Middle frontal gyrus (tissue), 1 donor: ENCODE measurements around the gene FBXO33.
A peak's percentile ranks its signal among the peaks of the same experiment; 100 is the strongest.

Experiments
- DNase-seq: peaks from one replicate; pipeline ENCODE4 v3.0.0-alpha.2; 2015; ENCODE audit warnings: low spot score; ENCODE audit errors: extremely low spot score

The FBXO33 gene

DNA sequence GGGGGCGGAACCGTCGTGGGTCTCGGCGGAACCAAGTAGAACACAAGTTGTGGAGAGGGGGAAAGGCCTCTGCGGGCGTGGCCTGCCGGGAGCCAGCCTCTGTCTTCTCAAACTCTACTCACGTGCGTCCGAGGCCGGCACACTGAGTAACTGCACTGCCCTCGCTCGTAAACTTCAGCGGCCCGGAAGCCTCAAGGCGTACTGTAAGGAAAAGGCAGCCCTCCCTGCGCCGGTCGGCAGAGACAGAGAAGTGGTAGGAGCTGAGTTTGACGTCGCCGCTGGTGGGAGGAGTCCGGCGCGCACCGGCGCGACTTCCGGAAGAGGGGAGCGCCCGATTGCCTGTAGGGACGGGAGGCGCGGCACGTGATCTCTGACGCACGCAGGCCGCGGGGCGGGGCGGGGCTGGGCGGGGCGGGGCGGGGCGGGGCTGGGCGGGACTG lies at the start of gene FBXO33:
TSS of gene FBXO33 (minus strand) at position 255 of the 440 bp plus-strand sequence. CDS start 271 bp downstream, outside the sequence.
- DNase-seq: peak; percentile 91

DNA sequence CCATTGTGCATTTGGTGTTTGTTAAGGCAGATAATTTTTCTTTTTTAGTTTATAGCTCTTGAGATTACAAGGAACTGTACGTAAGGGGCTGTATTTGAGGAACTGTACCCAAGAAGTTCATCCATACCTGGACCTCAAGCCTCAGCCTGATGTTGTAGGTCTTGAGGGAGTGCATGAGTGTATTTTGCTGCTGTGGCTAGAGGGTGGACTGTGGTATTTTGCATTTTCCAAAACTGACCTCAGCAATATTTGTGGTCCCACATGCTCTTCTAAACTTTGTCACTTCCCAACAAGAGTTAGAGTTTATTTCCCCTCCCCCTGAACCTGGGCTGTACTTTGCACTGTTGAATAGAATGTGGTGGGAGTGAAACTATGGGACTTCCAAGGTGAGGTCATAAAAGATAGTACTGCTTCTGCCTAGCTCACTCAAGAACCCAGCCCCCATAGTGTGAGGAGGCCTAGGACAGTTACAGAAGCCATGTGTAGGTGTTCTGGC lies 42.2 kb upstream of the FBXO33 start:
- DNase-seq: no peak

GRCh38 chr14:39472078-39472477 lies 39.8 kb upstream of the FBXO33 start:
- DNase-seq: no peak

GRCh38 chr14:39469094-39469710 lies 37.0 kb upstream of the FBXO33 start:
- DNase-seq: no peak

DNA sequence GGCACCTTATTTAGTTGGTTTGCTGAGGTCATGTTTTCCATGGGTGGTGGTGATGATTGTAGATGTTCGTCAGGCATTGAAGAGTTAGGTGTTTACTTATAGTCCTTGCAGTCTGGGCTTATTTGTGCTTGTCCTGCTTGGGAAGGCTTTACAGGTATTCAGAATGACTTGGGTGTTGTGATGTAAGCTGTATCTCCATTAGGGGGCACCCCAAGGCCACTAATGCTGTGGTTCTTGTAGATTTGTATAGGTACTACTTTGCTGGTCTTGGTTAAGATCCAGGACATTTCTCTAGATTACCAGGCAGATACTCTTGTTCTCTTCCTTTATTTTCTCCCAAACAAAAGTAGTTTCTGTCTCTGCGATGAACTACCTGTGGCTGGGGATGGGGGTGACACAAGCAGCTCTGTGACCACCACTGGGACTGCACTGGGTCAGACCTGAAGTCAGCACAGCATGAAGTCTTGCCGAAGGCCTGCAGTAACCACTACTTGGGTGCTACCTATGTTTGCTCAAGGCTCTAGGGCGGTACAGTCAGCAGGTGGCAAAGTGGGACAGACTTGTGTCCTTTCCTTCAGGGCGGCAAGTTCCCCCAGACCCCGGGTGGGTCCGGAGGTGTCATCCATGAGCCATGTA lies 35.8 kb upstream of the FBXO33 start:
- DNase-seq: no peak

- DNase-seq: no peak
These were observed 27.7 kb upstream of the FBXO33 start for GRCh38 chr14:39459795-39460478.

- no peak for DNase-seq
These were observed 24.5 kb upstream of the FBXO33 start for GRCh38 chr14:39456702-39457250.

DNA sequence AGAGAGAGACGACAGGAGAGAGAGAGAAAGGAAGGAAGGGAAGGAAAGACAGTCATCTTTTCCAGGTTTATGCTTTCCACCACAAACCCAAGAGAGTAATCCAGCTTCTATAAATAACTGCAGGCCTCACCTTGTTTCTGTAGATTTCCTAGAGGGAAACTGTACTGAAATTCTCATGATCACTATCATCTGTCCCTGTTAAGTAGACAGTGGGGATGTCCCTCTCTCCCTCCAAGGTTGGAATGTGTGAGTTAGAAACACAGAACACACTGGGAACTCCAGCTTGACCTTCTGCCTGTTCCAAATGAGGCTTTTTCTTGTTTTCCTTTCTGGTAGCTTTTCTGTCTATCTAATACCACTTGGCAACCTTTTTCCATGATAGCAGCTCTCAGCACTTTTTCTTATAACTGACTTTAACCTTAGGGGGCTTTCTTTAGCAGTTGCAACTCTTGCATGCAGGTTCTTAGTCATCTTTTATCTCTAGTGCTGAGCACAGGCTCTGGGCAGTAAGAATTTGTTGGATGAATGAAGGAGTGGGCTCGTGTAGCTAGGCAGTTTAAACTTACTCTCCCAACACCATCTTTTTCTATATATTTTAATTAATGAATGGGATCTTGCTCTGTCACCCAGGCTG lies 22.8 kb upstream of the FBXO33 start:
- DNase-seq: no peak

DNA sequence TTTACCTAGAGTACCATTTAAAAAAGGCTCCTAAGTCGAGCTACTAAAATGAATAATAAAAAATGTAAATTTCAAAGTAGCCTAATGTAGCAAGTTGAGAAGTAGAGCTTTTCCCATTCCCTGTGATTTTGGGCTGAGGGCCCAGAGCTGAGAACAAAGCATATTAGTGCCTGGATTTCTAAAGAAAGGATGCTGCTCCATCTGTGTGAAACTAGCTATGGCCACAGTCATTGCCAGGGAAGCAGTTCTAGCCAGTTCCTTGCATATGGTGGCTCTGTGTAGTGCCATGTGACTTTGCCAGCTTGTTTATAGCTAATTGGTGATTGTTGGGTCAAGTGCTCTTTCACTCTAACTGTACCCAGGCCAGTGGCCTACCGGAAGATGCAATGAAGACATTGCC lies 20.4 kb upstream of the FBXO33 start:
- no peak for DNase-seq

- DNase-seq: no peak
These were observed 19.6 kb upstream of the FBXO33 start for GRCh38 chr14:39451811-39452210.

DNA sequence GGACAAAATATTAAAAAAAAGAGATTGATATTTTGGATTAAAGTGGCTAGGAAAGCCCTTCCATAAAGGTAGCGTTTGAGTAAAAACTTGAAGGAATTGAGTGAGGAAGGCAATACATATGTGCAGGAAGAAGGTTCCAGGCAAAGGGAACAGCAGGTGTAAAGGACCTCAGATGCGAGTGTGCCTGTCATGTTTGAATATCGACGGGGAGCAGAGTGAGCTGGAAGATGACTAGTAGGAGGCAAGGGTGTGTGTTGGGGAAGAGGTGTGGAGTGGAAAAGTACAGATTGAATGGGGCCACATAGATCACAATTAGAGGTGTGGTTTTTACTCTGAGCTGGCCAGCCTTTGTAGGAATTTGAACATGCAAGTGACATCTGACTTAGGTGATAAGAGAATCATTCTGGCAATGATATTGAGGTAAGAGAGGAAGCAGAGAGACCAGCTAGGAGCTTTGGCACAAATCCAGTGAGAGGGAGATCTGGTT lies 15.0 kb upstream of the FBXO33 start:
- no peak for DNase-seq

GRCh38 chr14:39446131-39446744 lies 14.0 kb upstream of the FBXO33 start:
- no peak for DNase-seq

- no peak for DNase-seq
These were observed 10.1 kb upstream of the FBXO33 start for GRCh38 chr14:39442293-39442692.

DNA sequence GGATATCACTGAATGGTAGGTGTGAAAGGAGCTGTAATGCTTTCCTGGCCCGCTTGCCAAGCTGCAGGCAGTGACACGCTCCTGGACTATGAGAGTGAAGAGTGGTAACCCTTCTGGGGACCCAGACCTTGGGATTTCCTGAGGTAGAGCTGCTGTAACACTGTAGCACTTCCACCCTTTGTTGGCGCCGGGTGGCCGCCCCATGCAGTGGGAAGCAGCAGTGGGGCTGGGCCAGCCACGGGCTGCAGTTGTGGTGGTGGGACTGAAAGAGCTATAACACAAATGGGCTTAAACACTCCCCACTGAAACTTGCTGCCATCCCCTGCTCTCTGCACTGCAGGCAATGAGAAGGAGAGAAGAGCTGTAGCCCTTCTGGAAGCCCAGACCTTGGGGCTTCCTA lies 9.6 kb upstream of the FBXO33 start:
- DNase-seq: no peak

DNA sequence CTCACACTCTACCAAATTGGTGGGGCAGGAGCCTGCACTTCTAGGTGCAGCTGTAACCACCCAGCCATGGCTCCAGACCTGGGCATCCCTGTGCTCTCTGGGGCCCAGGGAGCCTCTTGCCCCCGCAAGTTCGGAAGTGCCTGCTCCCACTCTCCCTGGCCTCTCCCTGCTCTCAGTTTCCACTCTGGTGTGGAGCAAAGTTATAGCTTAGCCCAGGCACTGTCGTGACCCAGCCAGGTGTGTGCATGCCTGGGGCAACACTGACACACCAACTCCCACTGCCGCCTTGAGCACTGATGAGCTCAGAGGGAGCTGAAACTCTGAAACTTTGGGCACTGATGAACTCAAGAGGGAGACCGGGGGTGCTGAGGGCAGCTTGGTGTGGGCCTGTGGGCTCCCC lies 8.7 kb upstream of the FBXO33 start:
- DNase-seq: no peak

DNA sequence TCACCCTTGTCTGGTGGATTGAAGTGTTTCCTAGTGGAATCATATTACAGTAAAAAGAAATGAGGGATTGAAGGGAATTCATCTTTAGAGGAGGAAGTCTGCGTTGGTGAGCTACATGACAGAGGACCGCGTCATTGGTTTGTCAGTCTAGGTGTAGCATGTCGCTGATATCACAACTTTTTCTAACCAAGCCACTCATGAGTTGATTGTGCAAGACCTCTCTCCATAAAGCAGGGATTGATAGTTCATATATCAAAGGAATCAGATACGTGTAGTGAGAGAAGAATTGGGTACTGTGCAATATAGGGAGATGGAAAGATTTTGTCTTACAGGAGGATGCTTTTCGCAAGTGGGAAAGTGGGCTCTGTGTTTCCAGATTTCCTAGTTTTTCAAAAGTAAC lies 3.0 kb upstream of the FBXO33 start:
- no peak for DNase-seq

GRCh38 chr14:39434401-39434800 lies 2.2 kb upstream of the FBXO33 start:
- peak; percentile 46 for DNase-seq

DNA sequence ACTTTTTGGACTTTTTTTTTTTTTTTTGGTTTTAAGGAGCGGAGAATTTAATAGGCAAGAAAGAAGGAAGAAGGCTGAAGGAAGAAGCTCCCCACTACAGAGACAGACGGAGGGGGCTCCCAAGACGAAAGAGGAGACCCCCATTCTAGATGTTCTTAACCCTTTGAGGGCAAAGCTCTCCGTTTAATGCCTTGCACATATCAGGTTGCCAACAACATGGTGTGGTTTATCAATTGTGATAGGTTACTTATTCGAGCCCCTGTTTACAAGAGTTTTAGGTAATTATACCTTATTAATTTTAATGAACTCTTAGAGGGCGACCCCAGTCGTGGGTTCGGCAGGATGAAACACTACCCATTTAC lies 1.2 kb upstream of the FBXO33 start:
- DNase-seq: no peak

- DNase-seq: peak; percentile 69
These were observed 602 bp upstream of the FBXO33 start for GRCh38 chr14:39432619-39433451.
